SK-N-SH treated with all-trans-retinoic acid at 6 μM for 48 hours (cell line): ENCODE measurements around the gene MYLIP.

Source experiments
- ATAC-seq: fragments of 200-7000 bp; cut with Tn5 transposase; 3 replicates; pipeline ENCODE4 v1.9.1; 2020; ENCODE audit warnings: mild to moderate bottlenecking, moderate library complexity
- ARNTL ChIP-seq: fragments of 450-650 bp; formaldehyde crosslinking; IDR thresholded peaks from 2 replicates; pipeline ENCODE4 v1.5.0; 2020; ENCODE audit warnings: low read depth, mild to moderate bottlenecking, moderate library complexity, borderline replicate concordance
- CREB5 ChIP-seq: fragments of 250-450 bp; sonication (Bioruptor Pico); IDR thresholded peaks from 2 replicates; pipeline ENCODE4 v1.5.1; 2020; ENCODE audit warnings: low read depth, mild to moderate bottlenecking, moderate library complexity
- CSDC2 ChIP-seq: fragments of 250-450 bp; sonication (Bioruptor Pico); IDR thresholded peaks from 2 replicates; pipeline ENCODE4 v1.5.0; 2020; ENCODE audit warnings: mild to moderate bottlenecking, moderate library complexity
- ESRRG ChIP-seq: fragments of 250-450 bp; sonication (Bioruptor Pico); IDR thresholded peaks from 2 replicates; pipeline ENCODE4 v1.6.1; 2021; ENCODE audit warnings: mild to moderate bottlenecking
- ISL1 ChIP-seq: fragments of 250-450 bp; sonication (Bioruptor Pico); IDR thresholded peaks from 2 replicates; pipeline ENCODE4 v2.1.2; 2022; ENCODE audit warnings: mild to moderate bottlenecking, moderate library complexity
- OSR1 ChIP-seq: fragments of 250-450 bp; sonication (Bioruptor Pico); IDR thresholded peaks from 2 replicates; pipeline ENCODE4 v1.8.0; 2022; ENCODE audit warnings: moderate library complexity, mild to moderate bottlenecking, inconsistent platforms
- PATZ1 ChIP-seq: fragments of 250-450 bp; sonication (Bioruptor Pico); IDR thresholded peaks from 2 replicates; pipeline ENCODE4 v1.8.0; 2020; ENCODE audit warnings: mild to moderate bottlenecking, moderate library complexity, borderline replicate concordance
- PPARA ChIP-seq: fragments of 250-450 bp; sonication (Bioruptor Pico); IDR thresholded peaks from 2 replicates; pipeline ENCODE4 v1.5.0; 2020; ENCODE audit warnings: mild to moderate bottlenecking, borderline replicate concordance
- SNAI2 ChIP-seq: fragments of 250-450 bp; sonication (Bioruptor Pico); IDR thresholded peaks from 2 replicates; pipeline ENCODE4 v1.5.0; 2020; ENCODE audit warnings: mild to moderate bottlenecking, moderate library complexity
- TCF4 ChIP-seq: fragments of 250-450 bp; sonication (Bioruptor Pico); IDR thresholded peaks from 2 replicates; pipeline ENCODE4 v1.8.0; 2021; ENCODE audit warnings: mild to moderate bottlenecking, moderate library complexity, borderline replicate concordance
- TOX ChIP-seq: fragments of 250-450 bp; sonication (Bioruptor Pico); IDR thresholded peaks from 2 replicates; pipeline ENCODE4 v1.8.0; 2021; ENCODE audit warnings: mild to moderate bottlenecking, moderate library complexity, borderline replicate concordance
- ZC3H10 ChIP-seq: fragments of 250-450 bp; sonication (Bioruptor Pico); IDR thresholded peaks from 2 replicates; pipeline ENCODE4 v1.5.1; 2021; ENCODE audit warnings: mild to moderate bottlenecking, moderate library complexity
- ZFP3 ChIP-seq: fragments of 250-450 bp; sonication (Bioruptor Pico); IDR thresholded peaks from 2 replicates; pipeline ENCODE4 v1.5.0; 2020; ENCODE audit warnings: mild to moderate bottlenecking, moderate library complexity
- ZFP30 ChIP-seq: fragments of 450-650 bp; formaldehyde crosslinking; IDR thresholded peaks from 2 replicates; pipeline ENCODE4 v1.5.0; 2022; ENCODE audit warnings: mild to moderate bottlenecking, moderate library complexity
- ZNF565 ChIP-seq: fragments of 450-650 bp; formaldehyde crosslinking; conservative IDR thresholded peaks from 2 replicates; pipeline ENCODE4 v1.5.0; 2020; ENCODE audit warnings: low read depth, mild to moderate bottlenecking, moderate library complexity
- ZNF70 ChIP-seq: fragments of 450-650 bp; formaldehyde crosslinking; IDR thresholded peaks from 2 replicates; pipeline ENCODE4 v1.5.0; 2020; ENCODE audit warnings: mild to moderate bottlenecking, moderate library complexity
- ZNF8 ChIP-seq: fragments of 450-650 bp; formaldehyde crosslinking; IDR thresholded peaks from 2 replicates; pipeline ENCODE4 v1.5.0; 2020; ENCODE audit warnings: mild to moderate bottlenecking, moderate library complexity
- TF ChIP-seq, protein P1 (sequence below): fragments of 250-450 bp; sonication (Bioruptor Pico); IDR thresholded peaks from 2 replicates; pipeline ENCODE4 v1.8.0; 2021; ENCODE audit warnings: low read depth, mild to moderate bottlenecking, moderate library complexity, borderline replicate concordance
- TF ChIP-seq, protein P2 (sequence below): fragments of 250-450 bp; sonication (Bioruptor Pico); IDR thresholded peaks from 2 replicates; pipeline ENCODE4 v1.5.1; 2021; ENCODE audit warnings: mild to moderate bottlenecking, moderate library complexity
- TF ChIP-seq, protein P3 (sequence below): fragments of 250-450 bp; sonication (Bioruptor Pico); IDR thresholded peaks from 2 replicates; pipeline ENCODE4 v1.5.0; 2020; ENCODE audit warnings: mild to moderate bottlenecking, moderate library complexity

MYLIP gene

GRCh38 chr6:16148498-16148897 is 19.6 kb downstream of the MYLIP start:
- ATAC-seq: no peak
- TF ChIP-seq TCF4 (CRISPR knock-in tag) (no peak), ISL1 (CRISPR knock-in tag) (no peak), PPARA (no peak), PATZ1 (no peak), ZFP3 (CRISPR knock-in tag) (no peak), ZFP30 (CRISPR knock-in tag) (no peak), ESRRG (CRISPR knock-in tag) (no peak), ZNF8 (CRISPR knock-in tag) (no peak), ZNF70 (CRISPR knock-in tag) (no peak), ZNF565 (CRISPR knock-in tag) (no peak)

- TF ChIP-seq ZNF70 (CRISPR knock-in tag) (no peak), ZFP3 (CRISPR knock-in tag) (no peak), PPARA (no peak), ZFP30 (CRISPR knock-in tag) (no peak), ESRRG (CRISPR knock-in tag) (no peak)
- TF ChIP-seq, protein P1, sequence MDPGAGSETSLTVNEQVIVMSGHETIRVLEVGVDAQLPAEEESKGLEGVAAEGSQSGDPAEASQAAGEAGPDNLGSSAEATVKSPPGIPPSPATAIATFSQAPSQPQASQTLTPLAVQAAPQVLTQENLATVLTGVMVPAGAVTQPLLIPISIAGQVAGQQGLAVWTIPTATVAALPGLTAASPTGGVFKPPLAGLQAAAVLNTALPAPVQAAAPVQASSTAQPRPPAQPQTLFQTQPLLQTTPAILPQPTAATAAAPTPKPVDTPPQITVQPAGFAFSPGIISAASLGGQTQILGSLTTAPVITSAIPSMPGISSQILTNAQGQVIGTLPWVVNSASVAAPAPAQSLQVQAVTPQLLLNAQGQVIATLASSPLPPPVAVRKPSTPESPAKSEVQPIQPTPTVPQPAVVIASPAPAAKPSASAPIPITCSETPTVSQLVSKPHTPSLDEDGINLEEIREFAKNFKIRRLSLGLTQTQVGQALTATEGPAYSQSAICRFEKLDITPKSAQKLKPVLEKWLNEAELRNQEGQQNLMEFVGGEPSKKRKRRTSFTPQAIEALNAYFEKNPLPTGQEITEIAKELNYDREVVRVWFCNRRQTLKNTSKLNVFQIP (CRISPR knock-in tag): no peak
- TF ChIP-seq, protein P2, sequence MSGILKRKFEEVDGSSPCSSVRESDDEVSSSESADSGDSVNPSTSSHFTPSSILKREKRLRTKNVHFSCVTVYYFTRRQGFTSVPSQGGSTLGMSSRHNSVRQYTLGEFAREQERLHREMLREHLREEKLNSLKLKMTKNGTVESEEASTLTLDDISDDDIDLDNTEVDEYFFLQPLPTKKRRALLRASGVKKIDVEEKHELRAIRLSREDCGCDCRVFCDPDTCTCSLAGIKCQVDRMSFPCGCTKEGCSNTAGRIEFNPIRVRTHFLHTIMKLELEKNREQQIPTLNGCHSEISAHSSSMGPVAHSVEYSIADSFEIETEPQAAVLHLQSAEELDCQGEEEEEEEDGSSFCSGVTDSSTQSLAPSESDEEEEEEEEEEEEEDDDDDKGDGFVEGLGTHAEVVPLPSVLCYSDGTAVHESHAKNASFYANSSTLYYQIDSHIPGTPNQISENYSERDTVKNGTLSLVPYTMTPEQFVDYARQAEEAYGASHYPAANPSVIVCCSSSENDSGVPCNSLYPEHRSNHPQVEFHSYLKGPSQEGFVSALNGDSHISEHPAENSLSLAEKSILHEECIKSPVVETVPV (CRISPR knock-in tag): no peak
- ATAC-seq: no peak
Observed at GRCh38 chr6:16149305-16149704, 20.4 kb downstream of the MYLIP start.

DNA sequence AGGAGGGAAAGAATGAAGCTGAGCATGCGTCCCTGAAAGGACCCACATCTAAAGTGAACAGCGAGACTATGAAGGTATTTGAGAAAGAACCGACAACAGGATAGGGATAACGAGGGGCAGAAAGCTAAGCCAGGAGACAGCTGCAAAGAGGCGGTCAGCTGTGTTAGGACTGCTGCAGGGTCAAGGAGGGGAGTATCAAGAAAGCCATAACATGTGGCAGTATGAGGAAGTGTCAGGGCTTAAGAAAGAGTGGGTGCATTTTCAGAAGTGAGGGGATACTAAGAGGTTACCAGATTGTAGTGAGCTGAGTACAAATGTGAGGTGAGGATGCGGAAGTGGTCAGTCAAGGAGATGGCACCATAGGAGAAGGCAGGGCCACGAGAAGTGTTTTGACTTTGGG is 21.2 kb downstream of the MYLIP start:
- TF ChIP-seq ZNF8 (CRISPR knock-in tag): no peak
- TF ChIP-seq PPARA: no peak
- no peak for TF ChIP-seq CSDC2 (CRISPR knock-in tag)
- no peak for TF ChIP-seq ARNTL
- no peak for TF ChIP-seq PATZ1
- TF ChIP-seq CREB5 (CRISPR knock-in tag): no peak
- TF ChIP-seq SNAI2 (CRISPR knock-in tag): no peak
- no peak for TF ChIP-seq TOX (CRISPR knock-in tag)
- TF ChIP-seq, all 23 proteins: peak for 0
- ATAC-seq: no peak

DNA sequence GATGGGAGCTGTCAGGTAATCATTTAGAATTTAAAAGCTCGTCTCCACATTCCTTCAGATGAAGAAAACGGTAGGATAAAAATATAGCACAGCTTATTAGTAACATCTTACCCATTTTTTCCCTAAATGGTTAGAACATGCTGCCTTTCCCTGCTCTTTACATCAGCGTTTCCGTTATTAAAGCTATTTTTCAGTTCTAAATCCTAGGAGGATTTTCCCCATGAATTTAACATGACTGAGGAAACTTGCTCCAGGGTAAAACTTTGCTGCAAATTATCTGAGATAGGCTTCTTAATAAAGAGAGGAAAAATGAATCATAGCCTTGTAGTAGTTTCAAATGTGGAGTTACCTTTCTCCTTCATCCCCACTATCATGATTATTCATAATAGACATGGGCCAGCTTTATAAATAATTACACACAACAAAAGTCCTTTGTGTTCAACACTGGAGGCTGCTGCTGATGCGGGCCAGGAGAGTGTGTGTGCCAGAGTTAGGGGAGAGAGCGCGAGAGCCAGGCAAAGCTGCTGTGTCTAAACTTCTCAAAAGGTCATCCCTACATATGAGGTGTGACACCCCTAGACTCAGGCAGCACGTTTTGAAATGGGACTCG is 24.4 kb downstream of the MYLIP start:
- TF ChIP-seq ESRRG (CRISPR knock-in tag): no peak
- no peak for TF ChIP-seq ISL1 (CRISPR knock-in tag)
- TF ChIP-seq CREB5 (CRISPR knock-in tag): no peak
- no peak for TF ChIP-seq SNAI2 (CRISPR knock-in tag)
- no peak for TF ChIP-seq ZC3H10 (CRISPR knock-in tag)
- no peak for TF ChIP-seq OSR1 (CRISPR knock-in tag)
- TF ChIP-seq, protein P2 (CRISPR knock-in tag): no peak
- no peak for TF ChIP-seq TCF4 (CRISPR knock-in tag)
- TF ChIP-seq, protein P3, sequence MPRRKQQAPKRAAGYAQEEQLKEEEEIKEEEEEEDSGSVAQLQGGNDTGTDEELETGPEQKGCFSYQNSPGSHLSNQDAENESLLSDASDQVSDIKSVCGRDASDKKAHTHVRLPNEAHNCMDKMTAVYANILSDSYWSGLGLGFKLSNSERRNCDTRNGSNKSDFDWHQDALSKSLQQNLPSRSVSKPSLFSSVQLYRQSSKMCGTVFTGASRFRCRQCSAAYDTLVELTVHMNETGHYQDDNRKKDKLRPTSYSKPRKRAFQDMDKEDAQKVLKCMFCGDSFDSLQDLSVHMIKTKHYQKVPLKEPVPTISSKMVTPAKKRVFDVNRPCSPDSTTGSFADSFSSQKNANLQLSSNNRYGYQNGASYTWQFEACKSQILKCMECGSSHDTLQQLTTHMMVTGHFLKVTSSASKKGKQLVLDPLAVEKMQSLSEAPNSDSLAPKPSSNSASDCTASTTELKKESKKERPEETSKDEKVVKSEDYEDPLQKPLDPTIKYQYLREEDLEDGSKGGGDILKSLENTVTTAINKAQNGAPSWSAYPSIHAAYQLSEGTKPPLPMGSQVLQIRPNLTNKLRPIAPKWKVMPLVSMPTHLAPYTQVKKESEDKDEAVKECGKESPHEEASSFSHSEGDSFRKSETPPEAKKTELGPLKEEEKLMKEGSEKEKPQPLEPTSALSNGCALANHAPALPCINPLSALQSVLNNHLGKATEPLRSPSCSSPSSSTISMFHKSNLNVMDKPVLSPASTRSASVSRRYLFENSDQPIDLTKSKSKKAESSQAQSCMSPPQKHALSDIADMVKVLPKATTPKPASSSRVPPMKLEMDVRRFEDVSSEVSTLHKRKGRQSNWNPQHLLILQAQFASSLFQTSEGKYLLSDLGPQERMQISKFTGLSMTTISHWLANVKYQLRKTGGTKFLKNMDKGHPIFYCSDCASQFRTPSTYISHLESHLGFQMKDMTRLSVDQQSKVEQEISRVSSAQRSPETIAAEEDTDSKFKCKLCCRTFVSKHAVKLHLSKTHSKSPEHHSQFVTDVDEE (CRISPR knock-in tag): no peak
- TF ChIP-seq CSDC2 (CRISPR knock-in tag): no peak
- no peak for ATAC-seq
